Activated T-cell treated with anti-CD3 and anti-CD28 coated beads for 4 hours (primary cell): ENCODE measurements around the gene PTEN.
"Not testable (repeated sequence)": the region's sequence is repeated elsewhere in the genome, so short reads cannot be mapped to it uniquely, and the experiment has no call there.

ENCODE experiments used
- DNase-seq: peaks from one replicate; pipeline ENCODE4 v3.0.0-alpha.2; 2020

The PTEN gene

GRCh38 chr10:87863053-87863943 lies at the start of gene PTEN, which contains the start of gene KLLN:
Gene PTEN (plus strand): TSS chr10:87863625. CDS start chr10:87864470, 845 bp downstream.
Gene KLLN (minus strand): TSS chr10:87863533. CDS start chr10:87862487, 1,046 bp downstream.
- peak; percentile 63 for DNase-seq

- no peak for DNase-seq
Observed at GRCh38 chr10:87816163-87816897, 47.1 kb upstream of the PTEN start.

GRCh38 chr10:87816898-87817608 lies 46.4 kb upstream of the PTEN start:
- DNase-seq = no peak

DNA sequence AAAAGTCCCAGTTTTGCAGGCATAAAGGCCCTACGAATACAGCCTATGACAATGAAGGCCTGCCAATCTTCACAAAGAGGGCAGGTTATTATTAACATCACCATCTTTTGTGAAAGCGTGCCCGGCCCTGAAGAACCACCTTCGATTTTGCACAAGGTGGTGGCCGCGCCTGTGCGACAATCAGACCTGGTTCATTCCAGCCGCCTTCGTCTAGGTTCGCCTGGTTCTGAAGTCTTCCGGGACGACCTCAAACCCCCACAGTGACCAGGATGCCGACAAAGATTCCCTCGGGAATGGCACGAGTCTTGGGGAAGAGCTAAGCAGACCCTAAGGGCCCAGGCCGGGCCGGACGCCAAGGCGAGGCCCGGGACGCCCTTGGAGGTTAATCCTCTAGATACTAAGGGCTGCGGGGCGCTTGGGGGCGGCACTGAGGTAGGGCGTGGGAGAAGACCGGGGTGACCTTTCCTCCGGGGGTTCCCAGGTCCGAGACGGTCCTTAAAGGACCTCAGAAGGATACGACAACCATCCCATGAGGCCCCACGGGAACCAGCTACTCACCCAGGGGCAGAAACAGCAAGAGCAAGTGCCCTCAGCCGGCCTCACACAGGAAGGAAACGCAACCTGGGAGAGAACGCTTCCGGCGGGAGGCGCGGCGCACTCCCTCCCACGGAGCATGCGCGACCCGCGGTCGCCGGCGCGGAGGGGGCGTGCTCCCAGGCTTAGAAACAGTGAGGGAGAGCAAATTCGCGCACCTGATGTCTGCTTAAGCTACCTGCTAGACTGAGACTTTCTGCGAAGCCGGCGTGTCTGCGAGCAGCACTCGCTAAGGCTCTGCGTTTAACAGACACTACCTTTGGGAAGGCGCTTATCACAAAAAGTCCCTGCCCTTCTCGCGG lies 45.6 kb upstream of the PTEN start, which contains the start of gene ATAD1:
Gene ATAD1, minus strand, starts transcription at position 618 of the 896 bp plus-strand sequence. CDS start 3,627 bp downstream, outside the sequence.
- DNase-seq = peak; percentile 80

- peak; percentile 61 for DNase-seq
Observed at GRCh38 chr10:87818505-87819288, 44.7 kb upstream of the PTEN start.

DNA sequence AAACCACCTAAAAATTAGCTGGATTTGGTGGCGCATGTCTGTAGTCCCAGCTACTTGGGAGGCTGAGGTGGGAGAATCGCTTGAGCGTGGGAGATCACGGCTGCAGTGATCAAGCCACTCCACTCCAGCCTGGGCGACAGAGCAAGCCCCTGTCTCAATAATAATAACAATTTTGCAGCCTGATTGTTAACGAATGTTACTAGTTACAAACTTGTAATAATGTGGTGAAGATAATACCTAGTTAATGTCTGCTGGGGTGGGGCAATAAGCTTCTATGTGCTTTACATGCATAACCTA lies 44.2 kb upstream of the PTEN start:
- DNase-seq = no peak

DNA sequence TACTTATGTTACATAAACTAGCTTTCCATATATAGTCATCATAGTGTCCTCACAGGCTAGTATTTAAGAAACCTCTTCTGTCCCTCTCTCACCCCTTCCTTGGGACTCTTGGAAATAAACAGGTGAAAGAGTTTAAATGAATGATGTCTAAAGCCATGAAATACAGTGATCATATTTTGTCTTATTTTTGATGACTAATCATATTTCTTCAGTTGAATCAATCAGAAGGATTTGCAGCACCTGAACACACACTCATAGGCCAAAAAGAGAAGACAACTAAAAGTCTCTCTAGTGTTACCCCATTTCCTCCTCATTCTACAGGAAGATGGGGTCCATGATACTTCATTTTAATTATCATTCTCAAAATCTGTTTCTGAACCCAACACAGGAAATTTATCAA lies 36.8 kb upstream of the PTEN start:
- DNase-seq = no peak

GRCh38 chr10:87827681-87828080 lies 35.7 kb upstream of the PTEN start:
- DNase-seq = no peak

GRCh38 chr10:87829051-87829450 lies 34.4 kb upstream of the PTEN start:
- DNase-seq = not testable (repeated sequence)

DNA sequence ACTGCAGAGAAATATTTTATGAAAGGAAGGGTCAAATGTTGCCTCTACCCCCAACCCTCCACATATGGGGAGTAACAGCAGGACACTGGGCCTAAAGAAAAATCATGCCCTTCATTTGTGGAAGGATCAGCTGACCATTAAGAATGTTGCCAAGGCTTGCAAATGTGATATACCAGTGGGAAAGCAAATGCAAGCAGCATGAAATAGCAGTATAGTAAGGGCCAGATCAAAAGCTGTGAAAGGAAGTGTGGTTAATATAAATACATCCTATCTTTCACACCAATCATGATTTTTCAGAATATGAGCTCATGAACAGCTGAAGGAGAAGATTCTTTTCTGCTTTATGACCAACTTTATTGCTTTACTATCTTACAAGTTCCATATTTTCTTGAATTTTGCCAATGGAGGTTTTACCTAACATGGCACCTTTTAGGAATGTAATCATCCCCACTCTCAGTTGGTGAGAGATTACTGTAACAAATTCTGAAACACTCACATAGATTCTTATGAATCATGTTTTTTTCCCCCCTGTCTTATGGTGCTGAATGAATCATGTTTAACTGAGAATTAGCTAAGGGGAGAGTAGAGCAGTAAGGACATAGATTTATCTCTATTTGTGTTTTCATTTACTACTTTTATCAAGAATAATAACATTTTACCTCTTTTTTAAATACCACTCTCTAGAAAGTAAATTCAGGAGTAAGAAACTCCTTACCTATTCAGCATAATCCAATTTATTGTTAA lies 33.3 kb upstream of the PTEN start:
- DNase-seq = no peak

DNA sequence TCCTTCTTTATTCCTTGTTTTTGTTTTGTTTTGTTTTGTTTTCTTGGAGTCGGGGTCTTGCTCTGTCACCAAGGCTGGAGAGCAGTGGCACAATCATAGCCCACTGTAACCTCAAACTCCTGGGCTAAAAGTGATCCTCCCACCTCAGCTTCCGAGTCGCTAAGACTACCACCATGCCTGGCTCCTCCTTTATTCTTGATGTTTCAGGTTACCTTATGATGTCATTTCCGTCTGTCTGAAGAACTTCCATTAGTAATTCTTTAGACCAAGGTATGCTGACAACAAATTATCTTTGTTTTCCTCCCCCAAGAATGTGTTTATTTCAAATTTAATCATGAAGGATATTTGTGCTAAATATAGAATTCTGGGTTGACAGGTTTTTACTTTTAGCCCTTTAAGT lies 27.3 kb upstream of the PTEN start:
- DNase-seq = no peak

- DNase-seq = no peak
Observed at GRCh38 chr10:87837445-87837844, 26.0 kb upstream of the PTEN start.

- no peak for DNase-seq
Observed at GRCh38 chr10:87838650-87839049, 24.8 kb upstream of the PTEN start.

DNA sequence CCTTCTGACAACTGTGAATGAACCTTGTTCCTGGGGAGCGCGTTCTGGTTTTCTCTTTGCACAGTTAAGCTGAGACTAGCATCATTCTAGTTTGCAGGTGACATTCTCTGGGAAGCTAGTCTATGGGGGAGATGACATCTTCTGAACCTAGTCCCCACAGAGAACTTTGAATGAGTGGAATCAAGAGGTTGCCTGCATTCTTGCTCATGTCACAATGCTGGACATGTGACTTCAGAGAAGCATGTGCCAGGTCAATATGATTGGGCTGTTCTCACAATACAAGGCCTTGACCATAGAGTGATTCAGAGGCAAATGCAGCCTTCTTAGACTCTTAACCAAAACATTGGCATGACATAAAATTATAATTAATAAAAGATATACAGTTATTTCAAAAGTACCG lies 22.2 kb upstream of the PTEN start:
- no peak for DNase-seq

DNA sequence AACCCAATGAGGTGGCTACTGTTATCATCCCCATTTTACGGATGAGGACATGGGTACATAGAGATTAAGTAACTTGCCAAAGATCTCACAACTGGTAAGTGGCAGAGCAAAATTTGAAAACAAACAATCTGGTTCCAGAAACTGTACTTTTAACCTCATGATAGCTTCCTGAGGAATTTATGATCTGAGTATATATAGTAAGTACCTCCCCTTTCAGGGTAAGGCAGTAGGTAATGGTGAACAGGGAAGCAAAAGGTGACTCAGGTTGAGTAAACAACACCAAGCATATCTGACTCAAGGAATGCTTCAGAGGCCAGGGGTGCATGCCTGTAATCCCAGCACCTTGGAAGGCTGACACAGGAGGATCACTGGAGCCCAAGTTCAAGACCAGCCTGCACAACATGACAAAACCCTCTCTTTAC lies 21.2 kb upstream of the PTEN start:
- no peak for DNase-seq

DNA sequence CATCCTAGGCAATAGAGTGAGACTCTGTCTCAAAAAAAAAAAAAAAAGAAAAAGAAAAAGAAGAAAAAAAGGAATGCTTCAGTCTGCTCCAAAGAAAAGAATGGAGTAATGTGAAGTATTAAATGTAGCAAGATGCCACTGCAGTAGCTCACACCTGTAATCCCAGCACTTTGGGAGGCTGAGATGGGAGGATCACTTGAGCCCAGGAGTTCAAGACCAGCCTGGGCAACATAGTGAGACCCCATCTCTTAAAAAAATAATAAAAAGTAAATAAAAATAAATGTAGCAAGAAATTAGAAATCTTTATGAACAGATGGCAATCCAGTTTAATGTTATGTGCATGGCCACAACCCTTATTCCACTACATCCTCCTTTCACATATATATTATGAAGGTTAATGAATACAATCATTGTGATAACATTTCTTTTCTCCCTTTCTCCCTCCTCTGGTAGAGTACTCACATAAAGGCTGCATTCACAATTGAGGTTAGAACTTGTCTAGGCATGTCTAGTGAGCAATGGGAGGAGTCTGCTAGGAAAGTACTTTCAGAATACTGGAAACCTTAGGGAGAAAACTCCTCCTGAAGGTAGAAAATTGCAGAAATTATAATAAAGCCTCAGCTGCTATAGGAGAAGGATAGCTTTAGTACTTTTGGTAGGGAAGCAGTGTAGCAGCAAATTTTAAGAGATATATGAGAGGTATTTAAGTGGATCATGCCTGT lies 20.5 kb upstream of the PTEN start:
- DNase-seq = no peak

DNA sequence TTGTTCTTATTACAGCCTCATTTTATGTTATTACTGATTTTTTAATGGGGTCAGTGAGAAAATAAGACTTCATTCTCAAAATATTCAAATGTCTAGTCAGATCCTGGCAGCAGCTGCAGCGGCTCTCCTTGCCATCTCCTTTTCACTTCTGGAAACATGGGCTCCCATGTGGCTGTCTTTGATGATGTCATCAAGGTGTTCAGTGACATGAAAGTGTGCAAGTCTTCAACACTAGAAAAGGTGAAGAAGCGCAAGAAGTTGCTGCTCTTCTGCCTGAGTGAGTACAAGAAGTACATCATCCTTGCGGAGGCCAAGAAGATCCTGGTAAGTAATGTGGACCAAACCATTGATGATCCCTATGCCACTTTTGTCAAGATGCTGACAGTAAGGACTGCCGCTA lies 19.7 kb upstream of the PTEN start:
- no peak for DNase-seq

- DNase-seq = no peak
Observed at GRCh38 chr10:87844837-87845623, 18.4 kb upstream of the PTEN start.

DNA sequence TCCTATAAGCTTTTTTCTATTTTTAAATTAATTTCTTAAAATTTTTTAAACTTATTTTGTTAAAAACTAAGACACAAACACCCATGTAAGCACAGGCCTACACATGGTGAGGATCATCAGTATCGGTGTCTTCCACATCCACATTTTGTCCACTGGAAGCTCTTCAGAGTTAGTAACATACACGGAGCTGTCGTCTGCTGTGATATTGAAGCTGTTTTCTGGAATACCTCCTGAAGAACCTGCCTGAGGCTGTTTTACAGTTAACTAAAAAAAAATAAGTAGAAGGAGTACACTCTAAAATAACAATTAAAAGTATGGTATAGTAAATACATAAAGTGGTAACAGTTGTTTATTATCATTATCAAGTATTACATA lies 17.8 kb upstream of the PTEN start:
- DNase-seq = no peak
